Loucy (cell line): Measurements from ENCODE around the gene S100A14.

Experiments
- H2AFZ ChIP-seq: fragments of 200-600 bp; sonication (generic); 2 replicates; pipeline ENCODE4 v1.6.0; 2016; ENCODE audit warnings: antibody characterized with exemption, mild to moderate bottlenecking, low read length, moderate library complexity
- H3F3A ChIP-seq: fragments of 200-600 bp; 2 replicates; pipeline ENCODE4 v1.6.0; 2016; ENCODE audit warnings: antibody characterized with exemption, low read depth, mild to moderate bottlenecking
- H3K27me3 ChIP-seq: fragments of 200-600 bp; sonication (generic); 2 replicates; pipeline ENCODE4 v1.6.1; 2014; ENCODE audit warnings: low read length, mild to moderate bottlenecking; ENCODE audit not compliant: insufficient read depth, poor library complexity, severe bottlenecking
- H3K36me3 ChIP-seq: fragments of 200-600 bp; sonication (generic); 2 replicates; pipeline ENCODE4 v1.6.1; 2016; ENCODE audit warnings: low read length; ENCODE audit not compliant: insufficient read depth
- H3K4me1 ChIP-seq: fragments of 200-600 bp; sonication (generic); 2 replicates; pipeline ENCODE4 v1.5.1; 2014; ENCODE audit warnings: low read length, mild to moderate bottlenecking; ENCODE audit not compliant: insufficient read depth, poor library complexity, severe bottlenecking
- H3K4me2 ChIP-seq: fragments of 200-600 bp; sonication (generic); 2 replicates; pipeline ENCODE4 v1.6.0; 2014; ENCODE audit warnings: antibody characterized with exemption, low read length, low read depth, mild to moderate bottlenecking; ENCODE audit not compliant: poor library complexity, severe bottlenecking
- H3K4me3 ChIP-seq: fragments of 200-600 bp; sonication (generic); 2 replicates; pipeline ENCODE4 v1.5.1; 2014; ENCODE audit warnings: low read length, mild to moderate bottlenecking, mixed read lengths; ENCODE audit not compliant: poor library complexity, severe bottlenecking
- H3K79me2 ChIP-seq: fragments of 200-600 bp; sonication (generic); 2 replicates; pipeline ENCODE4 v1.6.1; 2014; ENCODE audit warnings: low read length; ENCODE audit not compliant: insufficient read depth
- H3K9ac ChIP-seq: fragments of 200-600 bp; sonication (generic); 2 replicates; pipeline ENCODE4 v1.6.0; 2014; ENCODE audit warnings: mild to moderate bottlenecking, low read depth, low read length, moderate library complexity; ENCODE audit not compliant: poor library complexity, severe bottlenecking
- H3K9me2 ChIP-seq: fragments of 200-600 bp; sonication (generic); replicated peaks from 2 replicates; pipeline ENCODE4 v1.6.1; 2016; ENCODE audit warnings: low read depth, low read length, mixed read lengths
- H3K9me3 ChIP-seq: fragments of 200-600 bp; sonication (generic); 2 replicates; pipeline ENCODE4 v1.6.1; 2014; ENCODE audit warnings: mild to moderate bottlenecking, antibody characterized with exemption, low read length, low read depth; ENCODE audit not compliant: insufficient read depth
- H4K20me1 ChIP-seq: fragments of 200-600 bp; sonication (generic); 2 replicates; pipeline ENCODE4 v1.6.0; 2014; ENCODE audit warnings: antibody characterized with exemption, low read length, mild to moderate bottlenecking; ENCODE audit not compliant: insufficient read depth, poor library complexity, severe bottlenecking
- CTCF ChIP-seq: fragments of 200-600 bp; sonication (generic); conservative IDR thresholded peaks from 2 replicates; pipeline ENCODE4 v1.5.1; 2014; ENCODE audit warnings: mild to moderate bottlenecking, antibody characterized with exemption, low read length
- EZH2phosphoT487 ChIP-seq: fragments of 200-600 bp; IDR thresholded peaks from 2 replicates; pipeline ENCODE4 v1.6.1; 2018; ENCODE audit warnings: antibody characterized with exemption, mild to moderate bottlenecking, moderate library complexity, borderline replicate concordance

The S100A14 gene

GRCh38 chr1:153651771-153652170, 35.6 kb upstream of the S100A14 start:
- Histone ChIP-seq H3K9me3 (no peaks in the 10 kb centered on the region), H3K36me3 (no peaks in the 10 kb centered on the region), H3K79me2 (no peaks in the 10 kb centered on the region), H3F3A (no peaks in the 10 kb centered on the region), H3K9me2 (no peaks in the 10 kb centered on the region), H3K27me3 (no peaks in the 10 kb centered on the region), H3K9ac (no peak overlapping the region), H3K4me1 (peaks cover 4% of the 10 kb centered on the region), H3K4me2 (no peak overlapping the region), H4K20me1 (no peaks in the 10 kb centered on the region), H3K4me3 (no peak overlapping the region), H2AFZ (no peak overlapping the region)
- TF ChIP-seq CTCF (no peak), EZH2phosphoT487 (no peak)

DNA sequence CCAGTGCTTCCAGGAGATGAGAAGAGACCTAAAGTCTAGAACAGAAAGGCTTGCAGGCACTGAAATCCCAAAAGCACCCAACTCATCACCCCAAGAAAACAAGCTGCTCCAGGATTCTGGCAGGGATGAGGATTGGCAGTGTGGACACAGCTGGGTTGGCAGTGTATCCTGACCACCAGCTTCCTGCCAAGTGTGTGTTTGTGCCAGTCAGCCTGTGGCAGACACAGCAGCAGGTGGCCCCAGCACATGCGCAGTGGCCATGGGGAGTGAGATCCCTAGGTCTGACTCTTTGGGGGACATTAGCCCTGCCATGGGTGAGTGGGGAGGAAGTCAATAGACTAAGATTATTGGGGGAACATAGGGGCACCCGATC, 33.7 kb upstream of the S100A14 start:
- TF ChIP-seq EZH2phosphoT487 (no peak), CTCF (no peak)
- Histone ChIP-seq H3K79me2 (no peaks in the 10 kb centered on the region), H3F3A (no peaks in the 10 kb centered on the region), H3K9me2 (no peaks in the 10 kb centered on the region), H3K4me3 (no peak overlapping the region), H3K4me1 (peaks cover 4% of the 10 kb centered on the region), H3K36me3 (peaks cover 18% of the 10 kb centered on the region; the same call in 1 of the 2 replicates), H3K9ac (no peak overlapping the region), H3K4me2 (no peak overlapping the region), H3K27me3 (no peaks in the 10 kb centered on the region), H2AFZ (no peak overlapping the region), H3K9me3 (no peaks in the 10 kb centered on the region), H4K20me1 (peaks cover 4% of the 10 kb centered on the region)

DNA sequence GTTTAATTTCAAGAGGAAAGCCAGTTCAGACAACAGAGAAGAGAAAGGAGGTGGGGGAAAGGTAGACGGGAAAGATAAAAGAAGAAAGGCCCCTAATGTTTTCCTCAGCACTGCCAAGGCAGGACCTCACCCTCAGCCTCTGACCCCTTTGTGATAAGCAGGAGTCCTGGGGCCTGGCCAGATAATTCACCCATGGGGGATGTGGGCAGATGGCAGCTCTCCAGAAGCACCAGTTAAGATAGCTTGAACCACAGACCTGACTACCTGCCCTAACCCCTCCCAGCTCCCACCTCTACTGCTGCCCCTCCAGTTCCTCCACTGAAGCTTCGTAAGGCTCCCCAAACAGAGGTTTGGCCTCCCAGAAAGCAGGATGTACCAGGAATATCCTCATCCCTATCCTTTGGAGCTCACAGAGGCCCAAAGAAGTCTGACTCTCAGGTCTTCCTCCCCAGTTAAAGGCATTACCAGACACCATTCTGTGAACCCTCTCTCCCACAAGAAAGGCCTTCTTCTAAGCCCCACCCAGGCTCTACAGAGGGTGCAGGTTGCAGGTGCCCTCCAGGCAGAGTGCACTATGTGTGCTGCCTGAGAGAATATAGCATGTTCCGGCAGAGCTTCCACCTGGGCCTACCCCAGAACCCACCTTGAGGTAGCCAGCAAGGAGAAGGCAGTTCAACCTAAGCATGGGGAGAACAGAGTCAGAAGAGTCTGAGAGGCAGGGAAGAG, 33.2 kb upstream of the S100A14 start:
- Histone ChIP-seq H3K4me1 (peaks cover 4% of the 10 kb centered on the region), H3K27me3 (no peaks in the 10 kb centered on the region), H3K9me2 (no peaks in the 10 kb centered on the region), H3K36me3 (peaks cover 23% of the 10 kb centered on the region; the same call in 1 of the 2 replicates), H3K4me2 (no peak overlapping the region), H3K79me2 (0 out of 2 replicates have a peak, but pooled peaks cover 1% of the 10 kb centered on the region), H3K9ac (no peak overlapping the region), H2AFZ (no peak overlapping the region), H3F3A (no peaks in the 10 kb centered on the region), H4K20me1 (peaks cover 4% of the 10 kb centered on the region), H3K9me3 (no peaks in the 10 kb centered on the region), H3K4me3 (no peak overlapping the region)
- TF ChIP-seq EZH2phosphoT487 (no peak), CTCF (no peak)
